Measurements from ENCODE around the gene DOCK4.

DNA sequence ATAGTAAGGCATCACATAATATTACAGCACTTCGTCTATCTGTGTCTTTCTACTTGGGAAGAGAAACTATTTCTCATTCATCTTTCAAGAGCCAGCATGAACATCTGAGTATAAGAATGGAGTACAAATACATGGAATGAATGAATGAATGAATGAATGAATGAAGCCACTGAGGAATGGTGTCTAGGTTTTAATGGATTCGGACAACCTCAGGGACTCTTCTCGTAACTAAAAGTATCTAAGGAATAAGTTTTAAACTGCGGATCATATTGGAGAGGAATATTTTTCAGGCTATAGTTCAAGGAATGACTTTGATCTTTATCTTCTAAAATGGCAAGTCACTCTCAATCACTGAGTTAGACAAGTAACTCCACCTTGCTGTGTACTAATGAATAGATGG lies 199.0 kb downstream of the DOCK4 start:
- no peak for TF ChIP-seq POLR2A (IDR thresholded peaks at IDR 0.05)
- TF ChIP-seq, protein P1, sequence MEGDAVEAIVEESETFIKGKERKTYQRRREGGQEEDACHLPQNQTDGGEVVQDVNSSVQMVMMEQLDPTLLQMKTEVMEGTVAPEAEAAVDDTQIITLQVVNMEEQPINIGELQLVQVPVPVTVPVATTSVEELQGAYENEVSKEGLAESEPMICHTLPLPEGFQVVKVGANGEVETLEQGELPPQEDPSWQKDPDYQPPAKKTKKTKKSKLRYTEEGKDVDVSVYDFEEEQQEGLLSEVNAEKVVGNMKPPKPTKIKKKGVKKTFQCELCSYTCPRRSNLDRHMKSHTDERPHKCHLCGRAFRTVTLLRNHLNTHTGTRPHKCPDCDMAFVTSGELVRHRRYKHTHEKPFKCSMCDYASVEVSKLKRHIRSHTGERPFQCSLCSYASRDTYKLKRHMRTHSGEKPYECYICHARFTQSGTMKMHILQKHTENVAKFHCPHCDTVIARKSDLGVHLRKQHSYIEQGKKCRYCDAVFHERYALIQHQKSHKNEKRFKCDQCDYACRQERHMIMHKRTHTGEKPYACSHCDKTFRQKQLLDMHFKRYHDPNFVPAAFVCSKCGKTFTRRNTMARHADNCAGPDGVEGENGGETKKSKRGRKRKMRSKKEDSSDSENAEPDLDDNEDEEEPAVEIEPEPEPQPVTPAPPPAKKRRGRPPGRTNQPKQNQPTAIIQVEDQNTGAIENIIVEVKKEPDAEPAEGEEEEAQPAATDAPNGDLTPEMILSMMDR (IDR thresholded peaks at IDR 0.05): no peak
